ENCODE measurements around the gene MTA3.

The MTA3 gene

GRCh38 chr2:42713920-42714319 lies 145.5 kb downstream of the MTA3 start:
- Histone ChIP-seq H3K9ac (no peak overlapping the region), H3K79me2 (ENCODE audit: insufficient read depth, low read depth) (no peaks in the 10 kb centered on the region), H4K20me1 (ENCODE audit: insufficient read depth) (no peaks in the 10 kb centered on the region), H2AFZ (ENCODE audit: low read depth) (no peak overlapping the region), H3K27ac (no peak overlapping the region), H3K4me2 (no peak overlapping the region), H3K4me1 (ENCODE audit: low read depth, poor library complexity, severe bottlenecking) (no peaks in the 10 kb centered on the region), H3K36me3 (ENCODE audit: insufficient read depth) (no peaks in the 10 kb centered on the region), H3K27me3 (ENCODE audit: insufficient read depth, low read depth) (no peaks in the 10 kb centered on the region), H3K4me3 (IDR thresholded peaks at IDR 0.05; ENCODE audit: insufficient read depth, low read depth, low read length) (no peak overlapping the region)
- TF ChIP-seq, protein P1, sequence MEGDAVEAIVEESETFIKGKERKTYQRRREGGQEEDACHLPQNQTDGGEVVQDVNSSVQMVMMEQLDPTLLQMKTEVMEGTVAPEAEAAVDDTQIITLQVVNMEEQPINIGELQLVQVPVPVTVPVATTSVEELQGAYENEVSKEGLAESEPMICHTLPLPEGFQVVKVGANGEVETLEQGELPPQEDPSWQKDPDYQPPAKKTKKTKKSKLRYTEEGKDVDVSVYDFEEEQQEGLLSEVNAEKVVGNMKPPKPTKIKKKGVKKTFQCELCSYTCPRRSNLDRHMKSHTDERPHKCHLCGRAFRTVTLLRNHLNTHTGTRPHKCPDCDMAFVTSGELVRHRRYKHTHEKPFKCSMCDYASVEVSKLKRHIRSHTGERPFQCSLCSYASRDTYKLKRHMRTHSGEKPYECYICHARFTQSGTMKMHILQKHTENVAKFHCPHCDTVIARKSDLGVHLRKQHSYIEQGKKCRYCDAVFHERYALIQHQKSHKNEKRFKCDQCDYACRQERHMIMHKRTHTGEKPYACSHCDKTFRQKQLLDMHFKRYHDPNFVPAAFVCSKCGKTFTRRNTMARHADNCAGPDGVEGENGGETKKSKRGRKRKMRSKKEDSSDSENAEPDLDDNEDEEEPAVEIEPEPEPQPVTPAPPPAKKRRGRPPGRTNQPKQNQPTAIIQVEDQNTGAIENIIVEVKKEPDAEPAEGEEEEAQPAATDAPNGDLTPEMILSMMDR (conservative IDR thresholded peaks at IDR 0.05; ENCODE audit: low read depth, low read length), result no peak

DNA sequence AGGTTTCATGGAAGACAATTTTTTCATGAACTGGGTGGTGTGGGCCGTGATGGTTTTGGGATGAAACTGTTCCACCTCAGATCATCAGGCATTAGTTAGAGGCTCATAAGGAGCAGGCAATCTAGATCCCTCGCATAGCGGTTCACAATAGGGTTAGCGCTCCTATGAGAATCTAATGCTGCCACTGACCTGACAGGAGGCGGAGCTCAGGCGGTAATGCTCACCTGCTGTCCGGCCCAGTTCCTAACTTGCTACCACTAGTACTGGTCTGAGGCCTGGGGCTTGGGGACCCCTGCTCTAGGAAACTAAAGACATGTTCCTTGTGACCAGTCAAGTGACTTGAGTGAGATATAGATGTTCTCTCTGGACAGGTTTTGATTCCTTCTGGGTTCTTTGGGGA lies 146.3 kb downstream of the MTA3 start:
- TF ChIP-seq, protein P1 (conservative IDR thresholded peaks at IDR 0.05; ENCODE audit: low read depth, low read length), result no peak
- H3K9ac ChIP-seq, result no peak overlapping the region

DNA sequence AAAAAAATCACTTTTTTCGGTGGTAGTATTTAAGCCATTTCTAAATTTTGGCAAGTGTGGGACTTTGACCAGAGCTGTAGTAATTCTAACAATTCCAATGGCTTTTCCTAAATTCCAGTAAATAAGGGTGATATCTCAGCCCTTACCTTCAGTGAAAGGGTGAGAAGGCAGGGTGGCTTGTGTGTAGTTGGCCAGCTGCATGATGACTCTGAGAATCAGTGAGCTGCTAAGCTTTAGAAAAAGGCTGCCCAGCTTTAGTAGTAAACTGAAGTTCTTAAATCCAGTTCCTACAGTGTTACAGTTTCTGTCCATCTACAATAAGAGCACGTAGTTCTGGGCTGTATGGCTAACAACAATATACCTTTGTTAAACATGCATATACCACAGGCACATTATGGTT lies 153.5 kb downstream of the MTA3 start:
- no peak overlapping the region for H2AFZ ChIP-seq (ENCODE audit: low read depth)
- no peak overlapping the region for H3K27ac ChIP-seq
- H3K4me2 ChIP-seq, result no peak overlapping the region
- H3K4me3 ChIP-seq (IDR thresholded peaks at IDR 0.05; ENCODE audit: insufficient read depth, low read depth, low read length), result no peak overlapping the region
- H3K79me2 ChIP-seq (ENCODE audit: insufficient read depth, low read depth), result no peaks in the 10 kb centered on the region
- no peak overlapping the region for H3K9ac ChIP-seq
- H3K4me1 ChIP-seq (ENCODE audit: low read depth, poor library complexity, severe bottlenecking), result no peaks in the 10 kb centered on the region
- TF ChIP-seq, protein P1 (conservative IDR thresholded peaks at IDR 0.05; ENCODE audit: low read depth, low read length), result no peak
- H3K36me3 ChIP-seq (ENCODE audit: insufficient read depth), result no peaks in the 10 kb centered on the region
- H4K20me1 ChIP-seq (ENCODE audit: insufficient read depth), result no peaks in the 10 kb centered on the region
- no peaks in the 10 kb centered on the region for H3K27me3 ChIP-seq (ENCODE audit: insufficient read depth, low read depth)

More for the DNA sequence above, 146.3 kb downstream of the MTA3 start:
- Histone ChIP-seq H3K79me2 (ENCODE audit: insufficient read depth, low read depth) (no peaks in the 10 kb centered on the region), H4K20me1 (ENCODE audit: insufficient read depth) (no peaks in the 10 kb centered on the region), H2AFZ (ENCODE audit: low read depth) (no peak overlapping the region), H3K36me3 (ENCODE audit: insufficient read depth) (no peaks in the 10 kb centered on the region), H3K4me3 (IDR thresholded peaks at IDR 0.05; ENCODE audit: insufficient read depth, low read depth, low read length) (no peak overlapping the region), H3K27me3 (ENCODE audit: insufficient read depth, low read depth) (no peaks in the 10 kb centered on the region), H3K4me1 (ENCODE audit: low read depth, poor library complexity, severe bottlenecking) (no peaks in the 10 kb centered on the region), H3K4me2 (no peak overlapping the region), H3K27ac (no peak overlapping the region)

- Histone ChIP-seq H3K4me1 (ENCODE audit: low read depth, poor library complexity, severe bottlenecking) (no peaks in the 10 kb centered on the region), H3K4me2 (no peak overlapping the region), H3K27ac (no peak overlapping the region), H2AFZ (ENCODE audit: low read depth) (no peak overlapping the region), H3K4me3 (IDR thresholded peaks at IDR 0.05; ENCODE audit: insufficient read depth, low read depth, low read length) (no peak overlapping the region), H3K27me3 (ENCODE audit: insufficient read depth, low read depth) (no peaks in the 10 kb centered on the region), H4K20me1 (ENCODE audit: insufficient read depth) (no peaks in the 10 kb centered on the region), H3K79me2 (ENCODE audit: insufficient read depth, low read depth) (no peaks in the 10 kb centered on the region), H3K36me3 (ENCODE audit: insufficient read depth) (no peaks in the 10 kb centered on the region), H3K9ac (no peak overlapping the region)
- TF ChIP-seq, protein P1 (conservative IDR thresholded peaks at IDR 0.05; ENCODE audit: low read depth, low read length), result no peak
These were observed 154.1 kb downstream of the MTA3 start for GRCh38 chr2:42722320-42723190.
